Middle frontal gyrus (tissue), 1 donor: Measurements from ENCODE around the gene QTRT2.

Experiments used
- DNase-seq: peaks from one replicate; pipeline ENCODE4 v3.0.0-alpha.2; 2015; ENCODE audit warnings: low spot score; ENCODE audit errors: extremely low spot score

Gene QTRT2

GRCh38 chr3:114076711-114077110 lies 20.2 kb downstream of the QTRT2 start:
- no peak for DNase-seq

- no peak for DNase-seq
Observed at GRCh38 chr3:114078126-114078525, 21.6 kb downstream of the QTRT2 start.

GRCh38 chr3:114079761-114080160 lies 23.2 kb downstream of the QTRT2 start:
- DNase-seq, result no peak

DNA sequence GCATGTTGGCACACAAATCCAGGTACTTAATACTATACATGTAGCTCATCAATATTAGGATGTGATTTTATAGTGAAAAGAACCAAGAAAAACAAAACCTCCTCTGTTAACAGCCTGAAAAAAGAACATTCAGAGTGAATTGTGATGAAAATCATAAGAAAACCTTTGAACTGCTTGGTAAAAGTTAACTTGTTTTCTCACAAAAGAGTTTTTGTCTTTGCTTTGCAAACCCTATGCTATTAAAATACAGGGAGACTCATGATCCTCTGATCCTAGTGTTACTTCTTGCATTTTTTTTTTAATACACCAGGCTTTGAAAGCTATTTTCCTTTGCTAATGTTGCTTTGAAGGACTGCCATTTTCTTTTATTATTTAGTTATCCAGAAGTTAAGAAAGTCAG lies 23.7 kb downstream of the QTRT2 start:
- DNase-seq, result no peak

DNA sequence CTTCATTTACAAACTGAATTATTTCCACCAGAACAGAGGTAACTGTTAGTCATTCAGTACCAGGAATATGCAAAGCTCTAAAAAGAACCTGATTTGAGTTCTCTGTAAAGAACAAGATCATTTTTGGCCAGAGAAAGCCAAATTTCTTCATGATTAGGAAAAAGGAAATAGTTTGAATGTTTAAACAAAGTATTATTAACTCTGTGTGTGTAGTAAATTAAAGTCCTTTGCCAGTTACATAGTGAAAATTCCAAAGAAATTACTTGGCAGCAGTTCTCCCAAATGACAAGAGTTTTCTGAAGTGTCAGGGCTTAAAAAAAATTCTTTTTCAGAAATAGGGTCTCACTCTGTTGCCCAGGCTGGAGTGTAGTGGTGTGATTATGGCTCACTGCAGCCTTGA lies 24.5 kb downstream of the QTRT2 start:
- no peak for DNase-seq

DNA sequence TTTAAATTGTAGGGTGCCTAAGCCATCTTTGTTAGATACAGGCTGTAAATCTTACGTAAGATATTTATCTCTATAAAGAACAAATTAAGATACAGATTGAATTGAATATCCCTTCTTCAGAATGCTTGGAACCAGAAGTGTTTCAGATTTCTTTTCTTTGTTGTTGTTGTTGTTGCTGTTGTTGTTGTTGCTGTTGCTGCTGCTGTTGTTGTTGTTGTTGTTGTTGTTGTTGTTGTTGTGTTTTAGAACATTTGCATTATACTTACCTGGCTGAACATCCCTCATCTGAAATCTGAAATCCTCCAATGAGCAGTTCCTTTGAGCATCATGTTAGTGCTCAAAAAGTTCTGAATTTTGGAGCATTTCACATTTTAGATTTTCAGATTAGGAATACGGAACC lies 26.6 kb downstream of the QTRT2 start:
- no peak for DNase-seq

- DNase-seq, result no peak
Observed at GRCh38 chr3:114086356-114086755, 29.8 kb downstream of the QTRT2 start.

- DNase-seq, result no peak
Observed at GRCh38 chr3:114089675-114090074, 33.1 kb downstream of the QTRT2 start.

DNA sequence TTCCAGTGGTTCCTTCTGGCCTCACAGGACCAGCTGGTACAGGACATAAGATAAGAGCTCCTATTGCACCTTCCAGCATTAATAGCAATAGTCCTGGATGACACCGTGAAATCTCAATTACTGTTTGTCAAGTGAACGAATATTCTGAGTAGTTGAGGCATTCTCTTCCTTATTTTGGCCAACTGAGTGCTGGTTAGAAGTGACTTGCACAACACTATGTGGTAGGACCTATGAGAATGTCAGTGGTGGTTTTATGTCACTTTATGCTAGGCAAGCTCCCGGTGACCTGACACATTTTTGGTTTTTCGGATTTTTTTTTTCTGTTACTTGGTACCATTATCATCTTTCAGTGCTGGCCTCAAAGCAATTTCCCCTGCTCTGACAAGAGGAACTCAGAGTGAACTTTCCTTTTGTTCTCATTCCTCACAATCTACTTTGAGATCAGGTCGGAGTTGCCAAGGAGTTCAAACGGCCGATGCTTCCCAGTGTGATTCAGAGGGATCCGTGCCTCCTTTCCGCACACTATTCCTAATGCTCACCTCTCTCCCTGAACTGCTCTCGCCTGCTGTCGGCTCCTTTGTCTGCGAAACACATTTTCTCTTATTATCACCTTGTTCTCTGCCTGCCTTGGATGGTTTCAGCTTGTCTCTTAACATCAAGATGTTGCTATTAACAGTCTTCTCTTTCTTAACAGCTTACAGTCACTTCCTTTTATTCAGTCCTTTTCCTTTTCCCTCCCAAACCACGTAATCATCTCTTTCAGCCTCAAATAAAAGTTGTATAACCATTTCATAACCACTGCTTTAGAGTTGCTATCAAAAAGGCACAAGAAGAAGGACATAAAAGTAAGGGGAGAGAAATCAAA lies 35.8 kb downstream of the QTRT2 start:
- DNase-seq, result no peak

- DNase-seq, result no peak
Observed at GRCh38 chr3:114093016-114093380, 36.5 kb downstream of the QTRT2 start.

DNA sequence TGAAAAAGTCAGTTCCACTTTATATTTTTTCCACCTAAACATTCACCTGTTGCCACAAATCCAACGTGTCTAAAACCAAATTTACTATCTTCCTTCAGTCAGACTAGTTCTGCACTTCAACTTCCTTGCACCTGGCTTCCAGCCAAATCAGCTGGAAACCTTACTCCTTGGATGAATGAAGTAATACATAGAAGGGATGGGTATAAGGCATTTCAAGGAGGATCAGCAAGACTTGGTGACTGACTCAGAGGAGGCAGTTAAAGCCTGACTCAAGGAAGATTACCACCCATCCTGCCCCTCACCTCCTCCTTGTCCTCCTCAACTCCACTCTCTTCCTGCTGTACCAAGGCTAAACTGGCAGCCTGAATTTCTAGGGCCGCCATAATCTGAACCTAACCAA lies 37.1 kb downstream of the QTRT2 start:
- DNase-seq, result no peak

DNA sequence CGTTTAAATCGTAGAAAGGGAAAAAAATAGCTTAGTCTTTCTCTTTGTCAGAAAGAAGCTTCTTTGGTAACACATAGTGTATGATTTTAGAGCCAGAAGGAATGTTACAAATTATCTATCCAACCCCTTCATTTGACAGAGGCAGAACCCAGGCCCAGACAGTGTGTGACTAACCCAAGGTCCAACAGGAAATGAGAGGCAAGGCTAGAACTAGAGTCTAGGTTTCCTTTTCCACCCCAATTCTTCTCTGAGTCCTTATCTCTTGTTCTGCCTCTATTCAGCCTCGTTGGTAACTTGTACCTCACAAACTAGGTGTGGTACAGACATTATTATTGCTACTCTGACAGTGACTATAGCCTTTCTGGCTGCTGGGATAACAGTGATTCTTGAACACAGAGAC lies 39.3 kb downstream of the QTRT2 start:
- DNase-seq, result no peak

DNA sequence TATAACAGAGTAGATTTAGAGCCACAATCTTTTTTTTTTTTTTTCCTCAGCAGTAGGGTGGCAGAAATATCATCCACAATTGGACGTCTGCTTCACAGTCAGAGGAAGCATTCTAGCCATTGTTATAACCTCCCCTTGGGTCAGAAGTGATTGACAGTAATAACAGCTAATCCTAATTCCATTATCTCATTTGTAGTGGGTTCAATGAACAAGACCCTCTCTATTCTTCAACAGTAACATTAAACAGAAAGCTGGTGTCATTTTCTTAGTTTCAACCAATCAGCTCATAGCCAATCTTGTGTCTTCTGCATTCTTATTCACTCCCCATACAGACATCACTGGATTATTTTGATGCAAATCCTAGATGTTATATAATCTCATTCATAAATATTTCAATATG lies 44.6 kb downstream of the QTRT2 start:
- DNase-seq, result no peak

- DNase-seq, result no peak
Observed at GRCh38 chr3:114103181-114103580, 46.6 kb downstream of the QTRT2 start.

GRCh38 chr3:114103858-114104257 lies 47.3 kb downstream of the QTRT2 start:
- DNase-seq, result no peak

DNA sequence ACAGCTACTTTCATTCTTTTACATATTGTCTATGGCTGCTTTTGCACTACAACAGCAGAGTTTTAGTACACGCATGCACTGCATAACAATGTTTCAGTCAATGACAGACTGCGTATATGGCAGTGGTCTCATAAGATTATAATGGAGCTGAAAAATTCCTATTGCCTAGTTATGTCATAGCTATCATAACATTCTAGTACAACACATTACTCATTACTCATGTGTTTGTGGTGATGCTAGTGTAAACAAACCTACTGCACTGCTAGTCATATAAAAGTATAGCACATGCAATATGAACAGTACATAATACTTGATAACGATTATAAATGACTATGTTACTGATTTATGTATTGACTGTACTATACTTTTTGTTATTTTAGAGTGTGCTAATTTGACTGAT lies 47.9 kb downstream of the QTRT2 start:
- DNase-seq, result no peak

GRCh38 chr3:114108137-114108536 lies 51.6 kb downstream of the QTRT2 start:
- no peak for DNase-seq

GRCh38 chr3:114110439-114110838 lies 53.9 kb downstream of the QTRT2 start:
- no peak for DNase-seq

GRCh38 chr3:114111060-114111770 lies 54.7 kb downstream of the QTRT2 start:
- no peak for DNase-seq

- DNase-seq, result no peak
Observed at GRCh38 chr3:114112696-114113095, 56.2 kb downstream of the QTRT2 start.

DNA sequence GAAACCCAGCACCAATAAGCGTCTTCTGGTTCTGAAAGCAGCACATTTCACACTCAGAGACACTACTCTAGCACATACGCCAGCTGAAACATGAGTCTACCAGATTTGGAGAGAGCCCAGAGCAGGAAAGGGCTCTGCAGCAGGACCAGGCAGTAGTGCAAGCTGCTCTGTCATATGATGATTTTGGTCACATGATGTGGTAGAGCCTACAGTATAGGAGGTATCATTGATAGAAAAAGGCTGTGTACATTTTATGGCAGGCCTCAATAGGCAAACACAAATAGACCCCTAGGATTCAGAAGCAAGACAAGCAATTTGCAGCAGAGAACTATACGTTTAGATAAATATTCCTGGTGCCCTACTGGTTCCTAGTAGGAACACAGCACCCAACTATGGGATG lies 58.2 kb downstream of the QTRT2 start:
- DNase-seq, result no peak

- DNase-seq, result no peak
Observed at GRCh38 chr3:114115143-114115542, 58.6 kb downstream of the QTRT2 start.

DNA sequence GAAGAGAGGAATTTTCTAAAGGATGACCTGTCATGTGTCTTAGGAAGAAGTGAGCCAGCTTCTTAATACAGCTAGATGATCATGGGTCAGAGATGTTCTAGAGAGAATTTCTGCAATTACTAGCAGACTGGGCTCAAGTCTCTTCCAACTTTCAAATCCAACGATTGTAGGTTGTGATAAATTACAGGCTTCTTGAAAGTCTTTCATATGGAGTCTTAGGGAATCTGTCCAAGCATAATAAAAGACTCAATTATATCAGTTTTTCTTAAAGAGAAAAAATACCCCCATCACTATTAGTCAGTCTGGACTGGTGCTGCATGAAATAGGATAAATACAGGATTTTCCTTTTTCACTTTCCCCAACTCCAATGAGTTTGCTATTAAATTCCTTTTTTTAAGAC lies 63.2 kb downstream of the QTRT2 start:
- no peak for DNase-seq
